ENCODE results near the gene APOBR. TPM values are rescaled to one million over a fixed set of nuclear protein-coding genes. Genes with fewer than 3 reads are reported as not detected.
A peak's percentile ranks its signal among the peaks of the same experiment; 100 is the strongest.

The APOBR gene
- total and polyA plus RNA-seq, 9 of the 15 experiments (the other 6 are each of a cell fraction or from before 2014, with no cell fraction given), result 0.08 to 6.1 (median 2.8) TPM; not detected in 1

GRCh38 chr16:28491230-28491969, 3.0 kb upstream of the APOBR start (continued):
- no peak for TF ChIP-seq ZNF277 (CRISPR knock-in tag; IDR thresholded peaks at IDR 0.05; ENCODE audit: borderline replicate concordance)
- peak in 1 of 3 experiments; percentile 26 for TF ChIP-seq YY1 (IDR thresholded peaks at IDR 0.05; ENCODE audit: borderline replicate concordance in 1 of 3, control insufficient read depth in 1 of 3, extremely low read depth in 1 of 3, insufficient read depth in 3 of 3, insufficient read length in 1 of 3, insufficient replicate concordance in 2 of 3, low read depth in 1 of 3, low read length in 2 of 3)
- TF ChIP-seq PRDM10 (IDR thresholded peaks at IDR 0.05; ENCODE audit: partially characterized antibody), result no peak
- TF ChIP-seq TOE1 (IDR thresholded peaks at IDR 0.05; ENCODE audit: borderline replicate concordance), result no peak
- 0 out of 2 replicates have a peak, but pooled peaks have one; percentile 54 for TF ChIP-seq TOE1 (CRISPR knock-in tag; IDR thresholded peaks at IDR 0.05; ENCODE audit: borderline replicate concordance, low read depth)
- no peak for TF ChIP-seq MAFG (tag; conservative IDR thresholded peaks at IDR 0.05)
- TF ChIP-seq ZNF583 (CRISPR knock-in tag; IDR thresholded peaks at IDR 0.05), result no peak
- no peak for TF ChIP-seq BRCA1 (IDR thresholded peaks at IDR 0.05)
- TF ChIP-seq BRCA1 (CRISPR knock-in tag; IDR thresholded peaks at IDR 0.05), result no peak
- TF ChIP-seq ZNF586 (CRISPR knock-in tag; conservative IDR thresholded peaks at IDR 0.05), result no peak
- TF ChIP-seq OTX1 (CRISPR knock-in tag; IDR thresholded peaks at IDR 0.05), result 0 out of 2 replicates have a peak, but pooled peaks have one; percentile 2
- no peak for TF ChIP-seq CBX2 (IDR thresholded peaks at IDR 0.05; ENCODE audit: insufficient read depth, low read length, poor library complexity, severe bottlenecking)
- TF ChIP-seq NFXL1 (CRISPR knock-in tag; IDR thresholded peaks at IDR 0.05), result no peak
- no peak for TF ChIP-seq ZKSCAN3 (CRISPR knock-in tag; IDR thresholded peaks at IDR 0.05)
- TF ChIP-seq ZNF589 (CRISPR knock-in tag; IDR thresholded peaks at IDR 0.05; ENCODE audit: low read depth), result no peak
- no peak for TF ChIP-seq SMARCB1 (IDR thresholded peaks at IDR 0.05; ENCODE audit: insufficient read length, low read depth)
- TF ChIP-seq SREBF2 (CRISPR knock-in tag; IDR thresholded peaks at IDR 0.05), result peak; percentile 95
- peak; percentile 99 for TF ChIP-seq CTCFL (IDR thresholded peaks at IDR 0.05; ENCODE audit: borderline replicate concordance, insufficient read depth, low read depth, low read length, poor library complexity, severe bottlenecking)
- TF ChIP-seq NRF1 (conservative IDR thresholded peaks at IDR 0.05 in 1 of 2, IDR thresholded peaks at IDR 0.05 in 1 of 2), result peak; percentile 30 to 36; a peak in 1 of 4 replicates
- TF ChIP-seq ZNF41 (CRISPR knock-in tag; conservative IDR thresholded peaks at IDR 0.05), result no peak
